H1 (cell line): ENCODE measurements around the gene CEP44. TPM values are rescaled to one million over a fixed set of nuclear protein-coding genes. Genes with fewer than 3 reads are reported as not detected.

Source experiments
- CTCF ChIA-PET: fragments of 300-600 bp; sonication (Branson Sonifier 250); formaldehyde crosslinking; loops from one replicate; lab custom pipeline; 2021; ENCODE audit not compliant: partially characterized antibody; lab: Charles Lee
- POLR2A ChIA-PET: fragments of 300-600 bp; sonication (Branson Sonifier 250); formaldehyde crosslinking; loops from one replicate; lab custom pipeline; 2021; ENCODE audit warnings: inconsistent platforms; ENCODE audit not compliant: partially characterized antibody; lab: Charles Lee
- DNase-seq, 2 experiments: peaks; one replicate each; pipeline versions ENCODE4 v3.0.0 to v3.0.0-alpha.2; 2010 to 2022; ENCODE audit warnings: low spot score in 2 of 2, low read depth in 1 of 2, mixed read lengths in 1 of 2
- FAIRE-seq: peaks from 2 replicates; lab custom pipeline; 2011; peaks lifted over from hg19 to GRCh38; lab: Jason Lieb, UNC
- H2AFZ ChIP-seq: 2 replicates; pipeline ENCODE4 v1.8.1; 2012; ENCODE audit warnings: low read length, inconsistent platforms
- H2AK5ac ChIP-seq: 2 replicates; pipeline ENCODE4 v1.6.1; 2013; ENCODE audit warnings: low read depth, low read length
- H2BK120ac ChIP-seq: replicated peaks from 2 replicates; pipeline ENCODE3; 2013; ENCODE audit warnings: low read depth, low read length, inconsistent platforms
- H2BK12ac ChIP-seq: 2 replicates; pipeline ENCODE4 v1.6.1; 2013; ENCODE audit warnings: low read depth, low read length
- H2BK15ac ChIP-seq: 2 replicates; pipeline ENCODE4 v1.6.1; 2013; ENCODE audit warnings: low read length
- H2BK20ac ChIP-seq: 2 replicates; pipeline ENCODE4 v1.6.1; 2013; ENCODE audit warnings: low read length
- H2BK5ac ChIP-seq: 2 replicates; pipeline ENCODE4 v1.6.1; 2013; ENCODE audit warnings: low read depth, low read length
- H3K14ac ChIP-seq: 2 replicates; pipeline ENCODE4 v1.6.1; 2013; ENCODE audit warnings: inconsistent platforms; ENCODE audit not compliant: insufficient read length
- H3K18ac ChIP-seq: 2 replicates; pipeline ENCODE4 v1.6.1; 2013; ENCODE audit warnings: low read length; ENCODE audit errors: extremely low read depth
- H3K23ac ChIP-seq: 2 replicates; pipeline ENCODE4 v1.6.1; 2013; ENCODE audit warnings: inconsistent platforms; ENCODE audit not compliant: insufficient read length
- H3K23me2 ChIP-seq: 2 replicates; pipeline ENCODE4 v1.6.1; 2013; ENCODE audit warnings: low read depth, low read length
- H3K27ac ChIP-seq: 2 replicates; pipeline ENCODE4 v1.6.1; 2011; ENCODE audit warnings: low read depth, low read length, inconsistent platforms
- H3K27me3 ChIP-seq, 4 experiments: replicated peaks in 1 of 4; 1 replicate in 1 of 4; 2 replicates in 3 of 4; pipeline versions ENCODE4 v1.6.1 to v1.8.1; 2011 to 2013; ENCODE audit warnings: low read length in 3 of 4, mild to moderate bottlenecking in 3 of 4, inconsistent platforms in 2 of 4, mixed read lengths in 2 of 4, moderate library complexity in 1 of 4; ENCODE audit not compliant: control insufficient read depth in 3 of 4, insufficient read depth in 3 of 4; ENCODE audit errors: extremely low read depth in 1 of 4
- H3K36me3 ChIP-seq, 4 experiments: 2 replicates each; pipeline versions ENCODE4 v1.6.1 to v1.8.1; 2011 to 2013; ENCODE audit warnings: mild to moderate bottlenecking in 4 of 4, low read length in 3 of 4, moderate library complexity in 2 of 4, control low read depth in 1 of 4, inconsistent platforms in 1 of 4; ENCODE audit not compliant: insufficient read depth in 4 of 4, control insufficient read depth in 2 of 4
- H3K4ac ChIP-seq: replicated peaks from 2 replicates; pipeline ENCODE3; 2013; ENCODE audit warnings: low read length, low read depth, mixed read lengths, inconsistent platforms; ENCODE audit not compliant: insufficient read length
- H3K4me1 ChIP-seq, 4 experiments: replicated peaks in 1 of 4; 1 replicate in 1 of 4; 2 replicates in 3 of 4; pipeline versions ENCODE4 v1.6.1 to v1.8.1; 2011 to 2013; ENCODE audit warnings: low read length in 3 of 4, inconsistent platforms in 2 of 4, mixed read lengths in 1 of 4; ENCODE audit not compliant: insufficient read depth in 4 of 4, control insufficient read depth in 3 of 4
- H3K4me2 ChIP-seq, 2 experiments: 2 replicates each; pipeline versions ENCODE4 v1.6.1 to v1.8.1; 2011 to 2013; ENCODE audit warnings: low read depth in 2 of 2, low read length in 2 of 2, control low read depth in 1 of 2, inconsistent platforms in 1 of 2, mild to moderate bottlenecking in 1 of 2; ENCODE audit not compliant: insufficient read depth in 1 of 2
- H3K4me3 ChIP-seq, 4 experiments: fragments of 200-600, 300-600 bp in 1 of 4; sonication (generic), shearing (Covaris generic), sonication (Bioruptor Twin) in 1 of 4; 2 replicates each; pipeline versions ENCODE4 v1.5.1 to v1.8.1; 2011 to 2016; ENCODE audit warnings: low read length in 4 of 4, low read depth in 3 of 4, control low read depth in 2 of 4, inconsistent platforms in 2 of 4, mild to moderate bottlenecking in 2 of 4, mixed read lengths in 1 of 4, moderate library complexity in 1 of 4; ENCODE audit not compliant: insufficient read depth in 2 of 4; ENCODE audit errors: extremely low read depth in 1 of 4
- H3K56ac ChIP-seq: replicated peaks from 2 replicates; pipeline ENCODE3; 2013; ENCODE audit warnings: low read depth, mild to moderate bottlenecking, mixed read lengths, low read length, inconsistent platforms; ENCODE audit not compliant: insufficient read length
- H3K79me1 ChIP-seq: 2 replicates; pipeline ENCODE4 v1.6.1; 2013; ENCODE audit warnings: low read depth, low read length, control low read depth
- H3K79me2 ChIP-seq, 2 experiments: 2 replicates each; pipeline versions ENCODE4 v1.6.1 to v1.8.1; 2012 to 2013; ENCODE audit warnings: low read length in 2 of 2, mild to moderate bottlenecking in 2 of 2, inconsistent platforms in 1 of 2; ENCODE audit not compliant: insufficient read depth in 2 of 2, control insufficient read depth in 1 of 2
- H3K9ac ChIP-seq, 4 experiments: replicated peaks in 1 of 4; 1 replicate in 1 of 4; 2 replicates in 3 of 4; pipeline versions ENCODE4 v1.6.1 to v1.8.1; 2011 to 2013; ENCODE audit warnings: low read depth in 3 of 4, low read length in 3 of 4, control low read depth in 2 of 4, mild to moderate bottlenecking in 2 of 4, moderate library complexity in 2 of 4, inconsistent platforms in 1 of 4; ENCODE audit errors: extremely low read depth in 1 of 4
- H3K9me3 ChIP-seq, 2 experiments: 2 replicates each; pipeline versions ENCODE4 v1.6.1 to v1.8.1; 2012 to 2013; ENCODE audit warnings: mild to moderate bottlenecking in 2 of 2, moderate library complexity in 2 of 2, control low read depth in 1 of 2, inconsistent platforms in 1 of 2, low read depth in 1 of 2, low read length in 1 of 2, mixed read lengths in 1 of 2; ENCODE audit not compliant: insufficient read depth in 2 of 2
- H4K20me1 ChIP-seq, 2 experiments: replicated peaks in 1 of 2; 2 replicates each; pipeline versions ENCODE3 to v1.8.1; 2011 to 2013; ENCODE audit warnings: inconsistent platforms in 2 of 2, low read length in 2 of 2, mild to moderate bottlenecking in 1 of 2; ENCODE audit not compliant: insufficient read depth in 2 of 2, control insufficient read depth in 1 of 2
- H4K5ac ChIP-seq: 2 replicates; pipeline ENCODE4 v1.6.1; 2013; ENCODE audit warnings: low read length, low read depth, mixed read lengths, inconsistent platforms; ENCODE audit not compliant: insufficient read length
- H4K8ac ChIP-seq: 2 replicates; pipeline ENCODE4 v1.8.0; 2013; ENCODE audit warnings: mild to moderate bottlenecking, moderate library complexity, low read length, inconsistent platforms; ENCODE audit not compliant: insufficient read depth; ENCODE audit errors: extremely low read depth
- H4K91ac ChIP-seq: replicated peaks from 2 replicates; pipeline ENCODE3; 2013; ENCODE audit warnings: low read length, mixed read lengths, inconsistent platforms; ENCODE audit not compliant: insufficient read length
- MAFK ChIP-seq: IDR thresholded peaks from 2 replicates; pipeline ENCODE4 v1.6.1; 2012; ENCODE audit warnings: low read depth, mild to moderate bottlenecking, improper control_type of control experiment, low read length
- SP4 ChIP-seq: IDR thresholded peaks from 2 replicates; pipeline ENCODE4 v1.6.1; 2012; ENCODE audit warnings: low read length, inconsistent platforms
- WGBS, 2 experiments: shearing (Covaris generic) in 1 of 2; methylation state at CpG; one replicate each; pipeline versions ENCODE4 v1.1.6 to v1.1.7; 2013 to 2015; ENCODE audit warnings: low lambda C conversion rate in 2 of 2, mixed read lengths in 2 of 2, inconsistent platforms in 1 of 2, low coverage in 1 of 2, missing lambda C conversion rate in 1 of 2; ENCODE audit not compliant: insufficient replicate concordance in 2 of 2, insufficient coverage in 1 of 2, insufficient read length in 1 of 2; ENCODE audit errors: extremely low coverage in 1 of 2, missing lambda C conversion rate in 1 of 2; 5-methylcytosine and 5-hydroxymethylcytosine counted together
- polyA plus RNA-seq, 7 experiments: library from polyadenylated mRNA; depleted of rRNA in 3 of 7; stranded (reverse) in 5 of 7; unstranded in 2 of 7; fragments of >200 nt in 5 of 7; fragments of 200-250 nt in 2 of 7; gene quantifications; 1 replicate in 5 of 7; 2 replicates in 1 of 7; 4 replicates in 1 of 7; pipeline versions ENCODE4 v1.2.1 to v1.2.3, GENCODE V29; 2011 to 2013; ENCODE audit warnings: missing spikeins in 2 of 7, mixed read lengths in 2 of 7
- total RNA-seq: library from RNA; stranded (reverse); fragmentation: NEBNext Ultra II Directional; extraction: Animal tissue kit (Norgen Biotek cat#: 25700); gene quantifications from 2 replicates; pipeline ENCODE4 v1.2.1, GENCODE V29; 2021

Gene CEP44
- total and polyA plus RNA-seq, 2 of the 8 experiments (the other 6 are each of a cell fraction or from before 2014, with no cell fraction given): 3.4 to 17.1 TPM

- no peak for FAIRE-seq
- Histone ChIP-seq H3K79me2 (no peaks in the 10 kb centered on the region), H2BK20ac (no peak overlapping the region), H4K20me1 (no peaks in the 10 kb centered on the region), H3K36me3 (peaks cover 0 to 21% (median 0%) of the 10 kb centered on the region in 4 experiments; a peak in 2 of 8 replicates), H2BK5ac (no peak overlapping the region), H2AK5ac (no peak overlapping the region), H3K27me3 (no peaks in the 10 kb centered on the region), H3K18ac (no peak overlapping the region), H3K56ac (no peak overlapping the region), H4K8ac (no peak overlapping the region), H3K4me2 (no peak overlapping the region), H2BK12ac (no peak overlapping the region), H3K4me1 (no peaks in the 10 kb centered on the region), H2BK15ac (no peak overlapping the region), H3K9me3 (no peaks in the 10 kb centered on the region), H2BK120ac (no peak overlapping the region), H4K91ac (no peak overlapping the region), H3K4me3 (no peak overlapping the region), H3K9ac (no peak overlapping the region), H3K14ac (no peak overlapping the region), H4K5ac (no peak overlapping the region), H3K79me1 (no peaks in the 10 kb centered on the region), H3K4ac (no peak overlapping the region), H3K23me2 (no peaks in the 10 kb centered on the region), H2AFZ (no peak overlapping the region), H3K27ac (no peak overlapping the region), H3K23ac (no peak overlapping the region)
- CTCF ChIA-PET: no interaction called here
- POLR2A ChIA-PET: no interaction called here
- TF ChIP-seq MAFK (no peak), SP4 (no peak)
- WGBS, 2 experiments: 91% methylated on average over 4 of the region's 4 CpGs; no CpG with 5 or more reads in 1 of the 2 experiments
- no peak for DNase-seq
Measured at GRCh38 chr4:174307694-174308093, 24.0 kb downstream of the CEP44 start.
